ENCODE data around the gene ZNF318.

DNA sequence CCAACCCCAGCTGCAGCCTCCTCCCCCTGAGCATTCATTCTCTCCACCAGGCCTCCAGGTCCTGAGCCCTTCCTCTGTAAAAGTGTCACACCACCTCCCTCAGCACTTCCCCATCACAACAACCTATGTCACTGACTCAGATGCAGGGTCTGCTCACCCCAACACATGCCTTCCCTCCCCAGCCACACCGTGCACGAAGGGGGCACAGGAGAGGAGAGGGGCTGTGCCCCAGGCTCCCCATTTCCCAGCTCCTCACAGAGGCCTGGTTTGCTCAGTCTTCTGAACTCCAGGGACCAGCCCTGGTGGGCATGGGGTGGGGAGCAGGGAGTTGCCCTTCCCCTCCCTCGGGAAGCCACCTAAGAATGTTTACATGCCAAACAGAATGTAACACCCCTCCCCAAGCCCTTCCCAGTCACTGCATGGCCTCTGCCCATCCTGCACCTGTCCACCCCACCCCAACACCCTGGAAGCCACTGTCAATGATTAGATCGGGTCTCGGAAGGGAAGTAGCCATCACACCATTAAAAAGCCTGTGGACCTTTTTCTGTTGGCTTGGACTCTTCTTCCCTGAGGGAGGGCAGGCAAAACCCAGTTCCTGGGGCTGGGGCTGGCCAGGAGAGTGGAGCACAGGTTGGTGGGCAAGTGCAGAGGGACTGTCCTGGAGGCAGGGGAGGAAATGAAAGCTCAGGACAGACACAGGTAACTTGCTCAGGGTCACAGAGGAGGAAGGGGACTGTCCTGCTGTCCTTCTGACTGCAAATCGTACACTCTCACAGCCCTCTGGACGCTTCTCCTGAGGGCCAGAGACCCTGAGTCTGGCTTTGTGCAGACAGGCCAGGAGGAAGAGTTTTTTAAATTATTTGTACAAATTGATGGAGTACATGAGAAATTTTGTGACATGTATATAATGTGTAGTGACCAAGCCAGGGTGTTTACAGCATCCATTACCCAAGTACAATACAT, 81.4 kb downstream of the ZNF318 start:
- TF ChIP-seq, protein P1, sequence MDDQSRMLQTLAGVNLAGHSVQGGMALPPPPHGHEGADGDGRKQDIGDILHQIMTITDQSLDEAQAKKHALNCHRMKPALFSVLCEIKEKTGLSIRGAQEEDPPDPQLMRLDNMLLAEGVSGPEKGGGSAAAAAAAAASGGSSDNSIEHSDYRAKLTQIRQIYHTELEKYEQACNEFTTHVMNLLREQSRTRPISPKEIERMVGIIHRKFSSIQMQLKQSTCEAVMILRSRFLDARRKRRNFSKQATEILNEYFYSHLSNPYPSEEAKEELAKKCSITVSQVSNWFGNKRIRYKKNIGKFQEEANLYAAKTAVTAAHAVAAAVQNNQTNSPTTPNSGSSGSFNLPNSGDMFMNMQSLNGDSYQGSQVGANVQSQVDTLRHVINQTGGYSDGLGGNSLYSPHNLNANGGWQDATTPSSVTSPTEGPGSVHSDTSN (IDR thresholded peaks at IDR 0.05), result no peak
- TF ChIP-seq, protein P2, sequence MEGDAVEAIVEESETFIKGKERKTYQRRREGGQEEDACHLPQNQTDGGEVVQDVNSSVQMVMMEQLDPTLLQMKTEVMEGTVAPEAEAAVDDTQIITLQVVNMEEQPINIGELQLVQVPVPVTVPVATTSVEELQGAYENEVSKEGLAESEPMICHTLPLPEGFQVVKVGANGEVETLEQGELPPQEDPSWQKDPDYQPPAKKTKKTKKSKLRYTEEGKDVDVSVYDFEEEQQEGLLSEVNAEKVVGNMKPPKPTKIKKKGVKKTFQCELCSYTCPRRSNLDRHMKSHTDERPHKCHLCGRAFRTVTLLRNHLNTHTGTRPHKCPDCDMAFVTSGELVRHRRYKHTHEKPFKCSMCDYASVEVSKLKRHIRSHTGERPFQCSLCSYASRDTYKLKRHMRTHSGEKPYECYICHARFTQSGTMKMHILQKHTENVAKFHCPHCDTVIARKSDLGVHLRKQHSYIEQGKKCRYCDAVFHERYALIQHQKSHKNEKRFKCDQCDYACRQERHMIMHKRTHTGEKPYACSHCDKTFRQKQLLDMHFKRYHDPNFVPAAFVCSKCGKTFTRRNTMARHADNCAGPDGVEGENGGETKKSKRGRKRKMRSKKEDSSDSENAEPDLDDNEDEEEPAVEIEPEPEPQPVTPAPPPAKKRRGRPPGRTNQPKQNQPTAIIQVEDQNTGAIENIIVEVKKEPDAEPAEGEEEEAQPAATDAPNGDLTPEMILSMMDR (IDR thresholded peaks at IDR 0.05), result no peak
- TF ChIP-seq EP300 (IDR thresholded peaks at IDR 0.05), result no peak
- TF ChIP-seq SREBF2 (IDR thresholded peaks at IDR 0.05), result no peak
- TF ChIP-seq MYC (IDR thresholded peaks at IDR 0.05; ENCODE audit: borderline replicate concordance, low read length), result no peak
- TF ChIP-seq POLR2A (IDR thresholded peaks at IDR 0.05; ENCODE audit: low read length), result no peak
- TF ChIP-seq CHD2 (IDR thresholded peaks at IDR 0.05; ENCODE audit: low read length, partially characterized antibody), result no peak
- TF ChIP-seq, protein P3, sequence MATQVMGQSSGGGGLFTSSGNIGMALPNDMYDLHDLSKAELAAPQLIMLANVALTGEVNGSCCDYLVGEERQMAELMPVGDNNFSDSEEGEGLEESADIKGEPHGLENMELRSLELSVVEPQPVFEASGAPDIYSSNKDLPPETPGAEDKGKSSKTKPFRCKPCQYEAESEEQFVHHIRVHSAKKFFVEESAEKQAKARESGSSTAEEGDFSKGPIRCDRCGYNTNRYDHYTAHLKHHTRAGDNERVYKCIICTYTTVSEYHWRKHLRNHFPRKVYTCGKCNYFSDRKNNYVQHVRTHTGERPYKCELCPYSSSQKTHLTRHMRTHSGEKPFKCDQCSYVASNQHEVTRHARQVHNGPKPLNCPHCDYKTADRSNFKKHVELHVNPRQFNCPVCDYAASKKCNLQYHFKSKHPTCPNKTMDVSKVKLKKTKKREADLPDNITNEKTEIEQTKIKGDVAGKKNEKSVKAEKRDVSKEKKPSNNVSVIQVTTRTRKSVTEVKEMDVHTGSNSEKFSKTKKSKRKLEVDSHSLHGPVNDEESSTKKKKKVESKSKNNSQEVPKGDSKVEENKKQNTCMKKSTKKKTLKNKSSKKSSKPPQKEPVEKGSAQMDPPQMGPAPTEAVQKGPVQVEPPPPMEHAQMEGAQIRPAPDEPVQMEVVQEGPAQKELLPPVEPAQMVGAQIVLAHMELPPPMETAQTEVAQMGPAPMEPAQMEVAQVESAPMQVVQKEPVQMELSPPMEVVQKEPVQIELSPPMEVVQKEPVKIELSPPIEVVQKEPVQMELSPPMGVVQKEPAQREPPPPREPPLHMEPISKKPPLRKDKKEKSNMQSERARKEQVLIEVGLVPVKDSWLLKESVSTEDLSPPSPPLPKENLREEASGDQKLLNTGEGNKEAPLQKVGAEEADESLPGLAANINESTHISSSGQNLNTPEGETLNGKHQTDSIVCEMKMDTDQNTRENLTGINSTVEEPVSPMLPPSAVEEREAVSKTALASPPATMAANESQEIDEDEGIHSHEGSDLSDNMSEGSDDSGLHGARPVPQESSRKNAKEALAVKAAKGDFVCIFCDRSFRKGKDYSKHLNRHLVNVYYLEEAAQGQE (IDR thresholded peaks at IDR 0.05), result no peak
- TF ChIP-seq RFX5 (IDR thresholded peaks at IDR 0.05), result no peak
- TF ChIP-seq MAZ (IDR thresholded peaks at IDR 0.05; ENCODE audit: borderline replicate concordance, low read depth, low read length), result no peak
- TF ChIP-seq, protein P4, sequence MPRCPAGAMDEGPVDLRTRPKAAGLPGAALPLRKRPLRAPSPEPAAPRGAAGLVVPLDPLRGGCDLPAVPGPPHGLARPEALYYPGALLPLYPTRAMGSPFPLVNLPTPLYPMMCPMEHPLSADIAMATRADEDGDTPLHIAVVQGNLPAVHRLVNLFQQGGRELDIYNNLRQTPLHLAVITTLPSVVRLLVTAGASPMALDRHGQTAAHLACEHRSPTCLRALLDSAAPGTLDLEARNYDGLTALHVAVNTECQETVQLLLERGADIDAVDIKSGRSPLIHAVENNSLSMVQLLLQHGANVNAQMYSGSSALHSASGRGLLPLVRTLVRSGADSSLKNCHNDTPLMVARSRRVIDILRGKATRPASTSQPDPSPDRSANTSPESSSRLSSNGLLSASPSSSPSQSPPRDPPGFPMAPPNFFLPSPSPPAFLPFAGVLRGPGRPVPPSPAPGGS (IDR thresholded peaks at IDR 0.05), result no peak
- TF ChIP-seq RAD21 (conservative IDR thresholded peaks at IDR 0.05 in 1 of 2, IDR thresholded peaks at IDR 0.05 in 1 of 2), result no peak
- no peak for TF ChIP-seq CEBPB (IDR thresholded peaks at IDR 0.05)

Data from A549 (cell line).